SU-DHL-6 (cell line): ENCODE measurements around the gene MLST8.

Experiments
- H2AFZ ChIP-seq: fragments of 200-600 bp; sonication (generic); 2 replicates; pipeline ENCODE4 v1.6.1; 2014; ENCODE audit warnings: low read depth, mild to moderate bottlenecking, moderate library complexity, mixed read lengths, antibody characterized with exemption, low read length; ENCODE audit not compliant: severe bottlenecking
- H3F3A ChIP-seq: fragments of 200-600 bp; shearing (Covaris generic); 2 replicates; pipeline ENCODE4 v1.6.0; 2016; ENCODE audit warnings: antibody characterized with exemption, mild to moderate bottlenecking; ENCODE audit not compliant: insufficient read depth
- H3K27ac ChIP-seq: fragments of 200-600 bp; sonication (generic); 2 replicates; pipeline ENCODE4 v1.5.1; 2016; ENCODE audit warnings: low read depth, mild to moderate bottlenecking, low read length, moderate library complexity, mixed read lengths
- H3K27me3 ChIP-seq: fragments of 200-600 bp; sonication (generic), shearing (Covaris generic); 2 replicates; pipeline ENCODE4 v1.6.0; 2014; ENCODE audit warnings: mild to moderate bottlenecking, low read length
- H3K36me3 ChIP-seq: fragments of 200-600 bp; sonication (generic); 2 replicates; pipeline ENCODE4 v1.6.1; 2014; ENCODE audit warnings: mild to moderate bottlenecking, low read length, mixed read lengths
- H3K4me2 ChIP-seq: fragments of 300-600, 200-600 bp; shearing (Covaris generic), sonication (generic); 2 replicates; pipeline ENCODE4 v1.6.0; 2014; ENCODE audit warnings: low read length, low read depth, mild to moderate bottlenecking; ENCODE audit not compliant: poor library complexity, severe bottlenecking
- H3K4me3 ChIP-seq: fragments of 200-600 bp; sonication (generic); 2 replicates; pipeline ENCODE4 v1.5.1; 2014; ENCODE audit warnings: antibody characterized with exemption, low read length, mild to moderate bottlenecking, mixed read lengths; ENCODE audit not compliant: insufficient read depth, poor library complexity, severe bottlenecking
- H3K79me2 ChIP-seq: fragments of 200-600 bp; sonication (generic); 2 replicates; pipeline ENCODE4 v1.6.1; 2014; ENCODE audit warnings: mild to moderate bottlenecking, low read length, moderate library complexity; ENCODE audit not compliant: insufficient read depth
- H3K9ac ChIP-seq: fragments of 200-600 bp; sonication (generic); 2 replicates; pipeline ENCODE4 v1.7.0; 2014; ENCODE audit warnings: mild to moderate bottlenecking, low read length
- H3K9me2 ChIP-seq: fragments of 200-600 bp; sonication (generic); replicated peaks from 2 replicates; pipeline ENCODE4 v1.6.1; 2014; ENCODE audit warnings: low read length; ENCODE audit not compliant: insufficient read depth
- H3K9me3 ChIP-seq: fragments of 200-600 bp; sonication (generic); 2 replicates; pipeline ENCODE4 v1.6.1; 2014; ENCODE audit warnings: low read length, mixed read lengths; ENCODE audit not compliant: insufficient read depth
- H4K20me1 ChIP-seq: fragments of 200-600 bp; sonication (generic); 2 replicates; pipeline ENCODE4 v1.6.1; 2014; ENCODE audit warnings: low read depth, mild to moderate bottlenecking, antibody characterized with exemption, low read length, moderate library complexity, mixed read lengths
- EZH2phosphoT487 ChIP-seq: fragments of 200-600 bp; sonication (generic), shearing (Covaris generic); conservative IDR thresholded peaks from 2 replicates; pipeline ENCODE4 v1.6.1; 2018; ENCODE audit warnings: mild to moderate bottlenecking, antibody characterized with exemption, low read length, moderate library complexity, mixed read lengths
- TF ChIP-seq, protein P1 (sequence below): fragments of 200-600 bp; sonication (generic); IDR thresholded peaks from one replicate; pipeline ENCODE4 v1.5.1; 2017; ENCODE audit warnings: antibody characterized with exemption, mild to moderate bottlenecking, low read length, moderate library complexity; ENCODE audit not compliant: insufficient read depth, poor library complexity, severe bottlenecking

MLST8 gene

GRCh38 chr16:2160915-2161551, 44.2 kb upstream of the MLST8 start:
- no peak overlapping the region for H2AFZ ChIP-seq
- H3F3A ChIP-seq = no peaks in the 10 kb centered on the region
- no peak overlapping the region for H3K27ac ChIP-seq
- no peaks in the 10 kb centered on the region for H3K27me3 ChIP-seq
- H4K20me1 ChIP-seq = no peaks in the 10 kb centered on the region
- H3K9me3 ChIP-seq = no peaks in the 10 kb centered on the region
- H3K9ac ChIP-seq = no peak overlapping the region
- no peaks in the 10 kb centered on the region for H3K9me2 ChIP-seq
- no peak overlapping the region for H3K4me2 ChIP-seq
- H3K79me2 ChIP-seq = peaks cover 82% of the 10 kb centered on the region
- TF ChIP-seq, protein P1, sequence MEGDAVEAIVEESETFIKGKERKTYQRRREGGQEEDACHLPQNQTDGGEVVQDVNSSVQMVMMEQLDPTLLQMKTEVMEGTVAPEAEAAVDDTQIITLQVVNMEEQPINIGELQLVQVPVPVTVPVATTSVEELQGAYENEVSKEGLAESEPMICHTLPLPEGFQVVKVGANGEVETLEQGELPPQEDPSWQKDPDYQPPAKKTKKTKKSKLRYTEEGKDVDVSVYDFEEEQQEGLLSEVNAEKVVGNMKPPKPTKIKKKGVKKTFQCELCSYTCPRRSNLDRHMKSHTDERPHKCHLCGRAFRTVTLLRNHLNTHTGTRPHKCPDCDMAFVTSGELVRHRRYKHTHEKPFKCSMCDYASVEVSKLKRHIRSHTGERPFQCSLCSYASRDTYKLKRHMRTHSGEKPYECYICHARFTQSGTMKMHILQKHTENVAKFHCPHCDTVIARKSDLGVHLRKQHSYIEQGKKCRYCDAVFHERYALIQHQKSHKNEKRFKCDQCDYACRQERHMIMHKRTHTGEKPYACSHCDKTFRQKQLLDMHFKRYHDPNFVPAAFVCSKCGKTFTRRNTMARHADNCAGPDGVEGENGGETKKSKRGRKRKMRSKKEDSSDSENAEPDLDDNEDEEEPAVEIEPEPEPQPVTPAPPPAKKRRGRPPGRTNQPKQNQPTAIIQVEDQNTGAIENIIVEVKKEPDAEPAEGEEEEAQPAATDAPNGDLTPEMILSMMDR = no peak
- no peak for TF ChIP-seq EZH2phosphoT487
- H3K36me3 ChIP-seq = no peaks in the 10 kb centered on the region
- no peak overlapping the region for H3K4me3 ChIP-seq

DNA sequence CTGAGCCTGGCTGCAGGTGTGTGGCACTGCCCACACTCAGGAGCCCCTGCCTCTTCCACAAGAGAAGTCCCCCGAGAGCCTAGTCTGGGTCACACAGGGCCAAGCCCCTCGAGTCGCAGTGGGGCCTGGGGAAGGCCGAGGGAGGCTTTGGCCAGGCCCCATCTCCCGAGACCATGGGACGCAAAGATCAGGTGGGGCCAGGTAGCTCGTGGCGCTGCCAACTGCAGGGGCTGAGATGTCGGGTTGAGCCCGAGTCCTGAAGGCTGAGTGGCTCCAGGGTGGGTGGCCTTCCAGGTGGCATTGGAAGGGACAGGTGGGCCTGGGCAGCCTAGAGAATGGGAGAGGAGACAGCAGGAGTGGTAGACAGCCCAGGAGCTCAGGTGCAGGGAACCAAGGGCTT, 43.3 kb upstream of the MLST8 start:
- peaks cover 73% of the 10 kb centered on the region for H3K79me2 ChIP-seq
- no peak overlapping the region for H3K27ac ChIP-seq
- no peak overlapping the region for H2AFZ ChIP-seq
- no peak overlapping the region for H3K4me2 ChIP-seq
- H3K9me3 ChIP-seq = no peaks in the 10 kb centered on the region
- no peak overlapping the region for H3K4me3 ChIP-seq
- no peaks in the 10 kb centered on the region for H3K27me3 ChIP-seq
- H3K9ac ChIP-seq = no peak overlapping the region
- TF ChIP-seq EZH2phosphoT487 = no peak
- TF ChIP-seq, protein P1 = no peak
- no peaks in the 10 kb centered on the region for H3K9me2 ChIP-seq
- H3K36me3 ChIP-seq = no peaks in the 10 kb centered on the region
- H4K20me1 ChIP-seq = no peaks in the 10 kb centered on the region
- H3F3A ChIP-seq = no peaks in the 10 kb centered on the region

DNA sequence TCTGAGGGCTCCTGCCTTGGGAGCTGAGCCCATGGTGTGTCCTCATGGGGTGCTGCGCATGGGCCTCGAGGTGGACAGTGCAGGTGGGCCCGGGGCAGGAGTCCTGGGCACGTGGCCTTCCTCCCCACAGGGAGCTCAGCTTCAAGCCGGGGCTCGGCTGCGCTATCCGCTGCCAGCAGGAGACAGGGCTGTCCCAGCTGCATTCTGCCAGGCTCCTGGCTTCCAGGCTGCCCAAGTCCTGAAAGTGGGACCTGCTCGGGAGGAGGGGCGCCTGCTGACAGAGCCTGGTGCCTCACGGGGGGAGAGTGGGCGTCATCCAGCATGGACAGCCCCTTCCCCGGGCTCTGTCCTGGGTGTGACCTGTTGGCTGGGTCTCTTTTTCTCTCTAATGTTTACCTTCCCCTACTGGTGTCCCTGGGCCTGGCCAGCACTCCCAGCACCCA, 42.6 kb upstream of the MLST8 start:
- H3F3A ChIP-seq = no peaks in the 10 kb centered on the region
- no peak overlapping the region for H3K4me2 ChIP-seq
- TF ChIP-seq, protein P1 = no peak
- TF ChIP-seq EZH2phosphoT487 = no peak
- no peak overlapping the region for H2AFZ ChIP-seq
- no peak overlapping the region for H3K27ac ChIP-seq
- no peak overlapping the region for H3K9ac ChIP-seq
- no peaks in the 10 kb centered on the region for H4K20me1 ChIP-seq
- H3K4me3 ChIP-seq = no peak overlapping the region
- no peaks in the 10 kb centered on the region for H3K36me3 ChIP-seq
- H3K79me2 ChIP-seq = peaks cover 65% of the 10 kb centered on the region
- H3K9me2 ChIP-seq = no peaks in the 10 kb centered on the region
- H3K9me3 ChIP-seq = no peaks in the 10 kb centered on the region
- H3K27me3 ChIP-seq = no peaks in the 10 kb centered on the region
